GM04503 (cell line): ENCODE results near the gene FBXL2.
"Not testable (repeated sequence)": the region's sequence is repeated elsewhere in the genome, so short reads cannot be mapped to it uniquely, and the experiment has no call there.

Experiments
- DNase-seq: peaks from one replicate; pipeline ENCODE4 v3.0.0-alpha.2; 2012; ENCODE audit warnings: low read depth

The FBXL2 gene

GRCh38 chr3:33388374-33389100 lies 111.3 kb downstream of the FBXL2 start:
- DNase-seq = no peak

GRCh38 chr3:33389908-33390307 lies 112.7 kb downstream of the FBXL2 start:
- DNase-seq = no peak

- no peak for DNase-seq
Observed at GRCh38 chr3:33391255-33391995, 114.2 kb downstream of the FBXL2 start.

- no peak for DNase-seq
Observed at GRCh38 chr3:33392144-33392543, 114.9 kb downstream of the FBXL2 start.

GRCh38 chr3:33392703-33393125 lies 115.5 kb downstream of the FBXL2 start:
- peak; percentile 87 for DNase-seq

- no peak for DNase-seq
Observed at GRCh38 chr3:33394403-33395054, 117.3 kb downstream of the FBXL2 start.

GRCh38 chr3:33395900-33396299 lies 118.7 kb downstream of the FBXL2 start:
- DNase-seq = no peak

GRCh38 chr3:33398410-33398809 lies 121.2 kb downstream of the FBXL2 start:
- DNase-seq = no peak

- DNase-seq = no peak
Observed at GRCh38 chr3:33401781-33402180, 124.5 kb downstream of the FBXL2 start.

- no peak for DNase-seq
Observed at GRCh38 chr3:33402936-33403335, 125.7 kb downstream of the FBXL2 start.

- DNase-seq = no peak
Observed at GRCh38 chr3:33403756-33404155, 126.5 kb downstream of the FBXL2 start.

- not testable (repeated sequence) for DNase-seq
Observed at GRCh38 chr3:33410816-33411215, 133.6 kb downstream of the FBXL2 start.

- DNase-seq = no peak
Observed at GRCh38 chr3:33417066-33417673, 139.9 kb downstream of the FBXL2 start.

- no peak for DNase-seq
Observed at GRCh38 chr3:33419948-33420347, 142.7 kb downstream of the FBXL2 start.

GRCh38 chr3:33420966-33421365 lies 143.7 kb downstream of the FBXL2 start:
- DNase-seq = no peak

GRCh38 chr3:33424606-33425452 lies 147.6 kb downstream of the FBXL2 start:
- no peak for DNase-seq

GRCh38 chr3:33425453-33425852 lies 148.2 kb downstream of the FBXL2 start:
- DNase-seq = no peak

GRCh38 chr3:33426068-33426467 lies 148.8 kb downstream of the FBXL2 start:
- DNase-seq = no peak

GRCh38 chr3:33426630-33427317 lies 149.5 kb downstream of the FBXL2 start:
- DNase-seq = no peak

GRCh38 chr3:33428734-33429133 lies 151.5 kb downstream of the FBXL2 start:
- DNase-seq = no peak

GRCh38 chr3:33429306-33429705 lies 152.1 kb downstream of the FBXL2 start:
- not testable (repeated sequence) for DNase-seq
